Measurements from ENCODE around the gene NEDD4L. TPM values are rescaled to one million over a fixed set of nuclear protein-coding genes. Genes with fewer than 3 reads are reported as not detected.
A peak's percentile ranks its signal among the peaks of the same experiment; 100 is the strongest.

Gene NEDD4L
- total RNA-seq, 1 donor from 2014 or later = 32.6 TPM

- H3K36me3 Mint-ChIP-seq (ENCODE audit: low read depth) = no peaks in the 10 kb centered on the region
- TF ChIP-seq CTCF (IDR thresholded peaks at IDR 0.05) = no peak
- peak overlapping the region; percentile 17 for H3K4me3 Mint-ChIP-seq
- DNase-seq (no peak), ATAC-seq (ENCODE audit: low read depth) (peak; percentile 80)
- POLR2A ChIA-PET = interaction anchor here (0.6 to 1.5 kb wide), 2 partner anchors 12 to 586 kb away, joined by 4 to 12 read pairs; no protein-coding TSS in a partner anchor
- CTCF ChIA-PET = no interaction called here
- peaks cover 52% of the 10 kb centered on the region for H3K4me1 Mint-ChIP-seq
- H3K27ac Mint-ChIP-seq = peak overlapping the region; percentile 50
- peaks cover 2% of the 10 kb centered on the region for H3K9me3 Mint-ChIP-seq
- intact Hi-C loops (cut with micrococcal nuclease) = loop anchor here (2.0 kb wide), 1 partner anchor 13 kb away; no protein-coding TSS in a partner anchor
- no peaks in the 10 kb centered on the region for H3K27me3 Mint-ChIP-seq
Observed at GRCh38 chr18:58212274-58212673, 168.2 kb downstream of the NEDD4L start.

- peaks cover 2% of the 10 kb centered on the region for H3K9me3 Mint-ChIP-seq
- no peaks in the 10 kb centered on the region for H3K27me3 Mint-ChIP-seq
- no peak for DNase-seq
- ChIA-PET POLR2A (interaction anchor here (1.0 kb wide), 1 partner anchor 12 kb away, joined by 3 read pairs; no protein-coding TSS in a partner anchor), CTCF (interaction anchor here (1.0 kb wide), 1 partner anchor 857 kb away, joined by 3 read pairs; no protein-coding TSS in a partner anchor)
- peaks cover 45% of the 10 kb centered on the region for H3K4me1 Mint-ChIP-seq
- H3K36me3 Mint-ChIP-seq (ENCODE audit: low read depth) = no peaks in the 10 kb centered on the region
- ATAC-seq (ENCODE audit: low read depth) = no peak
- no peak overlapping the region for H3K27ac Mint-ChIP-seq
- H3K4me3 Mint-ChIP-seq = no peak overlapping the region
- intact Hi-C loops (cut with micrococcal nuclease) = loop anchor here (2.0 kb wide), 1 partner anchor 15 kb away; no protein-coding TSS in a partner anchor
- no peak for TF ChIP-seq CTCF (IDR thresholded peaks at IDR 0.05)
Observed at GRCh38 chr18:58213440-58213839, 169.4 kb downstream of the NEDD4L start.

GRCh38 chr18:58215011-58215410 lies 171.0 kb downstream of the NEDD4L start:
- DNase-seq = no peak
- intact Hi-C loops (cut with micrococcal nuclease) = no loop called here
- Mint-ChIP-seq H3K27ac (no peak overlapping the region), H3K36me3 (ENCODE audit: low read depth) (no peaks in the 10 kb centered on the region), H3K4me1 (peaks cover 37% of the 10 kb centered on the region), H3K27me3 (no peaks in the 10 kb centered on the region), H3K9me3 (no peaks in the 10 kb centered on the region), H3K4me3 (no peak overlapping the region)
- CTCF ChIA-PET = no interaction called here
- no peak for TF ChIP-seq CTCF (IDR thresholded peaks at IDR 0.05)
- POLR2A ChIA-PET = no interaction called here
- no peak for ATAC-seq (ENCODE audit: low read depth)

- H3K27ac Mint-ChIP-seq = no peak overlapping the region
- no peak for DNase-seq
- intact Hi-C loops (cut with micrococcal nuclease) = no loop called here
- peak; percentile 40 for ATAC-seq (ENCODE audit: low read depth)
- H3K9me3 Mint-ChIP-seq = no peaks in the 10 kb centered on the region
- peaks cover 37% of the 10 kb centered on the region for H3K4me1 Mint-ChIP-seq
- no peak for TF ChIP-seq CTCF (IDR thresholded peaks at IDR 0.05)
- no peaks in the 10 kb centered on the region for H3K36me3 Mint-ChIP-seq (ENCODE audit: low read depth)
- no peak overlapping the region for H3K4me3 Mint-ChIP-seq
- ChIA-PET CTCF (interaction anchor here (1.5 kb wide), 1 partner anchor 9 kb away, joined by 3 read pairs; no protein-coding TSS in a partner anchor), POLR2A (interaction anchor here (0.9 kb wide), 1 partner anchor 10 kb away, joined by 3 read pairs; no protein-coding TSS in a partner anchor)
- no peaks in the 10 kb centered on the region for H3K27me3 Mint-ChIP-seq
Observed at GRCh38 chr18:58216071-58216481, 172.1 kb downstream of the NEDD4L start.

- Mint-ChIP-seq H3K9me3 (no peaks in the 10 kb centered on the region), H3K4me3 (no peak overlapping the region), H3K27ac (no peak overlapping the region), H3K36me3 (ENCODE audit: low read depth) (no peaks in the 10 kb centered on the region), H3K4me1 (peaks cover 33% of the 10 kb centered on the region), H3K27me3 (no peaks in the 10 kb centered on the region)
- no peak for TF ChIP-seq CTCF (IDR thresholded peaks at IDR 0.05)
- DNase-seq (no peak), ATAC-seq (ENCODE audit: low read depth) (no peak)
- intact Hi-C loops (cut with micrococcal nuclease) = no loop called here
- ChIA-PET CTCF (interaction anchor here (1.5 kb wide), 1 partner anchor 10 kb away, joined by 3 read pairs; no protein-coding TSS in a partner anchor), POLR2A (interaction anchor here (0.5 to 0.9 kb wide), 2 partner anchors 9 to 13 kb away, joined by 3 read pairs; no protein-coding TSS in a partner anchor)
Observed at GRCh38 chr18:58217052-58217451, 173.0 kb downstream of the NEDD4L start.

All from activated B cell treated with CpG ODN at 0.5 μM for 24 hours (primary cell).